Measurements from ENCODE around the gene SYP.

Gene SYP

GRCh38 chrX:49243166-49243565 is 43.2 kb upstream of the SYP start:
- no peak overlapping the region for H3K4me3 ChIP-seq (ENCODE audit: low read depth, low read length)
- H3K36me3 ChIP-seq (ENCODE audit: control insufficient read depth in 2 of 2, insufficient read depth in 1 of 2, low read length in 2 of 2) = peaks cover 9 to 33% of the 10 kb centered on the region in 2 experiments; a peak in 2 of 3 replicates
- TF ChIP-seq ZNF112 (tag by site-specific recombination; IDR thresholded peaks at IDR 0.05) (no peak), ZNF837 (tag by site-specific recombination; IDR thresholded peaks at IDR 0.05) (no peak), ZNF23 (tag by site-specific recombination; IDR thresholded peaks at IDR 0.05; ENCODE audit: borderline replicate concordance) (no peak), ZNF302 (tag by site-specific recombination; IDR thresholded peaks at IDR 0.05; ENCODE audit: low read depth) (no peak), GLIS2 (tag by site-specific recombination; IDR thresholded peaks at IDR 0.05) (no peak), ZNF510 (tag by site-specific recombination; IDR thresholded peaks at IDR 0.05; ENCODE audit: insufficient replicate concordance) (no peak), ZNF140 (tag by site-specific recombination; IDR thresholded peaks at IDR 0.05) (no peak), SALL2 (tag by site-specific recombination; IDR thresholded peaks at IDR 0.05; ENCODE audit: borderline replicate concordance) (no peak), ZBTB6 (tag by site-specific recombination; IDR thresholded peaks at IDR 0.05) (no peak)
- H3K4me1 ChIP-seq (ENCODE audit: control insufficient read depth, insufficient read depth, low read length) = no peaks in the 10 kb centered on the region
- POLR2A ChIA-PET = no interaction called here
- H3K9me3 ChIP-seq (ENCODE audit: control insufficient read depth, insufficient read depth, low read depth, low read length) = no peaks in the 10 kb centered on the region
- no peak overlapping the region for H3K27ac ChIP-seq (ENCODE audit: extremely low read depth, low read depth, low read length)
- CTCF ChIA-PET = no interaction called here

GRCh38 chrX:49242545-49243066 is 42.6 kb upstream of the SYP start:
- H3K9me3 ChIP-seq (ENCODE audit: control insufficient read depth, insufficient read depth, low read depth, low read length) = no peaks in the 10 kb centered on the region
- TF ChIP-seq ZNF76 (tag by site-specific recombination; IDR thresholded peaks at IDR 0.05; ENCODE audit: borderline replicate concordance, low read depth) = no peak
- no peak for TF ChIP-seq ZNF658 (tag by site-specific recombination; IDR thresholded peaks at IDR 0.05)
- no peak for TF ChIP-seq ZNF48 (tag by site-specific recombination; IDR thresholded peaks at IDR 0.05)
- no peak for TF ChIP-seq ZBTB48 (tag by site-specific recombination; IDR thresholded peaks at IDR 0.05)
- TF ChIP-seq ZNF514 (tag by site-specific recombination; IDR thresholded peaks at IDR 0.05) = no peak
- no peak for TF ChIP-seq ZBTB21 (tag by site-specific recombination; IDR thresholded peaks at IDR 0.05)
- no peak for TF ChIP-seq ZNF670 (tag by site-specific recombination; IDR thresholded peaks at IDR 0.05; ENCODE audit: low read depth)
- TF ChIP-seq ZNF549 (tag by site-specific recombination; IDR thresholded peaks at IDR 0.05) = no peak
- CTCF ChIA-PET = no interaction called here
- no peaks in the 10 kb centered on the region for H3K4me1 ChIP-seq (ENCODE audit: control insufficient read depth, insufficient read depth, low read length)
- H3K4me3 ChIP-seq (ENCODE audit: low read depth, low read length) = no peak overlapping the region
- H3K36me3 ChIP-seq (ENCODE audit: control insufficient read depth in 2 of 2, insufficient read depth in 1 of 2, low read length in 2 of 2) = peaks cover 9 to 31% of the 10 kb centered on the region in 2 experiments; a peak in 2 of 3 replicates
- POLR2A ChIA-PET = no interaction called here
- no peak overlapping the region for H3K27ac ChIP-seq (ENCODE audit: extremely low read depth, low read depth, low read length)

GRCh38 chrX:49238735-49239134 is 38.7 kb upstream of the SYP start:
- H3K27ac ChIP-seq (ENCODE audit: extremely low read depth, low read depth, low read length) = no peak overlapping the region
- H3K4me3 ChIP-seq (ENCODE audit: low read depth, low read length) = no peak overlapping the region
- H3K9me3 ChIP-seq (ENCODE audit: control insufficient read depth, insufficient read depth, low read depth, low read length) = no peaks in the 10 kb centered on the region
- H3K4me1 ChIP-seq (ENCODE audit: control insufficient read depth, insufficient read depth, low read length) = no peaks in the 10 kb centered on the region
- CTCF ChIA-PET = no interaction called here
- H3K36me3 ChIP-seq (ENCODE audit: control insufficient read depth in 2 of 2, insufficient read depth in 1 of 2, low read length in 2 of 2) = peaks cover 0 to 13% of the 10 kb centered on the region in 2 experiments; a peak in 2 of 3 replicates
- POLR2A ChIA-PET = interaction anchor here (0.6 kb wide), 1 partner anchor 158 kb away, joined by 3 read pairs; no protein-coding TSS in a partner anchor
- TF ChIP-seq EGR2 (tag by site-specific recombination; IDR thresholded peaks at IDR 0.05; ENCODE audit: low read depth) (no peak), ZNF518A (tag by site-specific recombination; conservative IDR thresholded peaks at IDR 0.05; ENCODE audit: low read depth) (no peak), ZNF292 (tag by site-specific recombination; IDR thresholded peaks at IDR 0.05; ENCODE audit: borderline replicate concordance, low read depth) (no peak), ZNF114 (tag by site-specific recombination; IDR thresholded peaks at IDR 0.05) (no peak), ATF2 (tag by site-specific recombination; IDR thresholded peaks at IDR 0.05; ENCODE audit: low read depth) (no peak), GLI2 (tag by site-specific recombination; IDR thresholded peaks at IDR 0.05; ENCODE audit: borderline replicate concordance, low read depth) (no peak), CTCF (tag by site-specific recombination; IDR thresholded peaks at IDR 0.05) (no peak)
